ENCODE results near the gene LRRC4.
A peak's percentile ranks its signal among the peaks of the same experiment; 100 is the strongest.

The LRRC4 gene

GRCh38 chr7:128030654-128031611, at the start of gene LRRC4:
LRRC4 (minus strand) TSS chr7:128031437; CDS start chr7:128030640, 797 bp downstream.
- DNase-seq, result peak in 2 of 6 experiments; percentile 11 to 22

GRCh38 chr7:128080169-128080568, 48.9 kb upstream of the LRRC4 start:
- DNase-seq, result no peak

- no peak for DNase-seq
Observed at GRCh38 chr7:128078309-128078708, 47.1 kb upstream of the LRRC4 start.

- no peak for DNase-seq
Observed at GRCh38 chr7:128076796-128077271, 45.6 kb upstream of the LRRC4 start.

- DNase-seq, result no peak
Observed at GRCh38 chr7:128076196-128076795, 45.1 kb upstream of the LRRC4 start.

- DNase-seq, result no peak
Observed at GRCh38 chr7:128075242-128076095, 44.2 kb upstream of the LRRC4 start.

- no peak for DNase-seq
Observed at GRCh38 chr7:128074736-128075135, 43.5 kb upstream of the LRRC4 start.

- DNase-seq, result no peak
Observed at GRCh38 chr7:128074336-128074735, 43.1 kb upstream of the LRRC4 start.

GRCh38 chr7:128073671-128074310, 42.6 kb upstream of the LRRC4 start:
- no peak for DNase-seq

- no peak for DNase-seq
Observed at GRCh38 chr7:128071801-128072200, 40.6 kb upstream of the LRRC4 start.

- DNase-seq, result peak in 2 of 6 experiments; percentile 6 to 45
Observed at GRCh38 chr7:128071376-128071775, 40.1 kb upstream of the LRRC4 start.

GRCh38 chr7:128069373-128070364, 38.4 kb upstream of the LRRC4 start:
- DNase-seq, result no peak

- no peak for DNase-seq
Observed at GRCh38 chr7:128068785-128069184, 37.5 kb upstream of the LRRC4 start.

- DNase-seq, result no peak
Observed at GRCh38 chr7:128067983-128068382, 36.7 kb upstream of the LRRC4 start.

- DNase-seq, result no peak
Observed at GRCh38 chr7:128066858-128067257, 35.6 kb upstream of the LRRC4 start.

GRCh38 chr7:128066395-128066794, 35.2 kb upstream of the LRRC4 start:
- DNase-seq, result no peak

- no peak for DNase-seq
Observed at GRCh38 chr7:128065872-128066271, 34.6 kb upstream of the LRRC4 start.

GRCh38 chr7:128063088-128063487, 31.9 kb upstream of the LRRC4 start:
- DNase-seq, result no peak

GRCh38 chr7:128060018-128060417, 28.8 kb upstream of the LRRC4 start:
- peak in 1 of 6 experiments; percentile 22 for DNase-seq

- DNase-seq, result peak in 3 of 6 experiments; percentile 60 to 66 (median 64)
Observed at GRCh38 chr7:128059143-128059988, 28.1 kb upstream of the LRRC4 start.

Data from stimulated activated naive CD4-positive, alpha-beta T cell (primary cell).